Measurements from ENCODE around the gene SMIM13.

SMIM13 gene

DNA sequence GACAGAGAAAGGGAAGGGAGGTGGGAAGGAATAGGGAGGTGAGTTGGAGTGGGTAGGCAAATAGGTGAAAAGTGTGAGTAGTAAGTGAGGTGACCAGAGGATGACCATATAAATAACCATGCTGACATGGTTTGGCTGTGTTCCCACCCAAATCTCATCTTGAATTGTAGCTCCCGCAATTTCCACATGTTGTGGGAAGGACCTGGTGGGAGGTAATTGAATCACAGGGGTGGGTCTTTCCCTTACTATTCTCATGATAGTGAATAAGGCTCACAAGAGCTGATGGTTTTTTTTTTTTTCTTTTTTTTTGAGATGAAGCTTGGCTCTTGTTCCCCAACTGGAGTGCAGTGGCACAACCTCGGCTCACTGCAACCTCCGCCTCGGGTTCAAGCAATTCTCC, 21.5 kb upstream of the SMIM13 start:
- H3K4ac ChIP-seq (ENCODE audit: low read depth, low read length), result no peak overlapping the region
- no peak for DNase-seq
- no peaks in the 10 kb centered on the region for H3K79me2 ChIP-seq (ENCODE audit: control insufficient read depth, insufficient read depth, low read length)
- no peak overlapping the region for H2BK5ac ChIP-seq (ENCODE audit: low read length)
- no peaks in the 10 kb centered on the region for H3K27me3 ChIP-seq (ENCODE audit: insufficient read depth, low read length, poor library complexity)
- no peak overlapping the region for H3K56ac ChIP-seq (ENCODE audit: low read length)
- no peaks in the 10 kb centered on the region for H3K36me3 ChIP-seq (ENCODE audit: control insufficient read depth, insufficient read depth, low read length)
- H3K4me2 ChIP-seq (ENCODE audit: low read length), result no peak overlapping the region
- no peak overlapping the region for H3K18ac ChIP-seq (ENCODE audit: low read length)
- no peaks in the 10 kb centered on the region for H3K4me1 ChIP-seq (ENCODE audit: control insufficient read depth, low read depth, low read length)
- H2BK120ac ChIP-seq (ENCODE audit: low read depth, low read length), result no peak overlapping the region
- WGBS (ENCODE audit: extremely low coverage, insufficient coverage, low lambda C conversion rate), result no CpG with 5 or more reads among the region's 4 CpGs
- H4K5ac ChIP-seq (ENCODE audit: low read length), result no peak overlapping the region
- H2BK15ac ChIP-seq (replicated peaks; ENCODE audit: low read depth), result no peak overlapping the region
- no peaks in the 10 kb centered on the region for H3K79me1 ChIP-seq (ENCODE audit: low read length)
- no peak overlapping the region for H3K9ac ChIP-seq (ENCODE audit: low read length)
- no peak overlapping the region for H4K8ac ChIP-seq (ENCODE audit: low read depth, low read length)
- H3K27ac ChIP-seq (ENCODE audit: low read depth, low read length), result no peak overlapping the region
- H3K23ac ChIP-seq (ENCODE audit: low read length), result no peak overlapping the region
- H3K4me3 ChIP-seq (ENCODE audit: low read length), result no peak overlapping the region
- H2AK5ac ChIP-seq (ENCODE audit: low read length), result no peak overlapping the region

DNA sequence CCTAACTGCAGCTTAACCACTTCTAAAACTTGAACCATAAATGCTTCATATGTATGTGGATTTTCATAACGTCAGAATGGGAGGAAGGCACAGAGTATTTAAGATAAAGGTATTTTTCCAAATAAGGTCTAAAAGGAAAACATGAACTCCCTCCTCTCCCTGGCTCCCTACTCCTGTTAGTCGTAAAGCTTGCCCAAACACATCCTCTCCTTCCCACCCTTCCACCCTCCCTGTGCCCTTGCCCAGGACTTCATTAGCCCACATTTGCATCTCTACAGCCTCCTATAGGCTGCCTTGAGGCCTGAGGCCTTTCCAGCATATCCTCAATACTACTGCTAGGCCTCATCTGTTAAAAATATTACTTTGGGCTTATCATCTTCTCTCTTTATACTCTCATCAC, 17.1 kb upstream of the SMIM13 start:
- DNase-seq, result no peak
- Histone ChIP-seq H3K27ac (ENCODE audit: low read depth, low read length) (no peak overlapping the region), H3K4me2 (ENCODE audit: low read length) (no peak overlapping the region), H3K4me3 (ENCODE audit: low read length) (no peak overlapping the region), H3K27me3 (ENCODE audit: insufficient read depth, low read length, poor library complexity) (no peaks in the 10 kb centered on the region), H4K8ac (ENCODE audit: low read depth, low read length) (no peak overlapping the region), H3K9ac (ENCODE audit: low read length) (no peak overlapping the region), H3K18ac (ENCODE audit: low read length) (no peak overlapping the region), H3K36me3 (ENCODE audit: control insufficient read depth, insufficient read depth, low read length) (no peaks in the 10 kb centered on the region), H3K4me1 (ENCODE audit: control insufficient read depth, low read depth, low read length) (no peaks in the 10 kb centered on the region), H3K79me1 (ENCODE audit: low read length) (no peaks in the 10 kb centered on the region), H2BK120ac (ENCODE audit: low read depth, low read length) (no peak overlapping the region), H3K4ac (ENCODE audit: low read depth, low read length) (no peak overlapping the region), H2BK5ac (ENCODE audit: low read length) (no peak overlapping the region), H4K5ac (ENCODE audit: low read length) (no peak overlapping the region), H3K23ac (ENCODE audit: low read length) (no peak overlapping the region), H3K56ac (ENCODE audit: low read length) (no peak overlapping the region), H3K79me2 (ENCODE audit: control insufficient read depth, insufficient read depth, low read length) (no peaks in the 10 kb centered on the region), H2AK5ac (ENCODE audit: low read length) (no peak overlapping the region), H2BK15ac (replicated peaks; ENCODE audit: low read depth) (no peak overlapping the region)
- no CpG with 5 or more reads among the region's 2 CpGs for WGBS (ENCODE audit: extremely low coverage, insufficient coverage, low lambda C conversion rate)

DNA sequence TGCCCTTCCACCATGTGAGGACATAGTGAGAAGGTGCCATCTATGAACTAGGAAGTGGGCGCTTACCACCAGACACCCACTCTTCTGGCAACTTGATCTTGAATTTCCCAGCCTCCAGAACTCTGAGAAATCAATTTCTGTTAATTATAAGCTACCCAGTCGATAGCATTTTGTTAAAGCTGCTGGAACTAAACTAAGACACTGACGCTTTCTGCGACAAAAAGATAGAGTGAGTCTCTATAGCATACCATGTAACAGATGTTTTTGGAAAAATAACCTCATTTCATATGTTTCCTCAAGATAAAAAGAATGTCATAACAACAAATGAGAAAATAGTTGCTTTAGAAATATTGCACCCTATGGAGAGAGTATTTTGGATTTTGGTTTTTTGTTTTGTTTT, 15.4 kb upstream of the SMIM13 start:
- Histone ChIP-seq H4K5ac (ENCODE audit: low read length) (no peak overlapping the region), H3K4ac (ENCODE audit: low read depth, low read length) (no peak overlapping the region), H3K79me1 (ENCODE audit: low read length) (no peaks in the 10 kb centered on the region), H3K23ac (ENCODE audit: low read length) (no peak overlapping the region), H3K27ac (ENCODE audit: low read depth, low read length) (no peak overlapping the region), H3K9ac (ENCODE audit: low read length) (no peak overlapping the region), H3K4me1 (ENCODE audit: control insufficient read depth, low read depth, low read length) (no peaks in the 10 kb centered on the region), H3K36me3 (ENCODE audit: control insufficient read depth, insufficient read depth, low read length) (no peaks in the 10 kb centered on the region), H3K27me3 (ENCODE audit: insufficient read depth, low read length, poor library complexity) (no peaks in the 10 kb centered on the region), H3K18ac (ENCODE audit: low read length) (no peak overlapping the region), H3K79me2 (ENCODE audit: control insufficient read depth, insufficient read depth, low read length) (no peaks in the 10 kb centered on the region), H2BK120ac (ENCODE audit: low read depth, low read length) (no peak overlapping the region), H3K4me3 (ENCODE audit: low read length) (no peak overlapping the region), H3K56ac (ENCODE audit: low read length) (no peak overlapping the region), H2BK15ac (replicated peaks; ENCODE audit: low read depth) (no peak overlapping the region), H2AK5ac (ENCODE audit: low read length) (no peak overlapping the region), H2BK5ac (ENCODE audit: low read length) (no peak overlapping the region), H3K4me2 (ENCODE audit: low read length) (no peak overlapping the region), H4K8ac (ENCODE audit: low read depth, low read length) (no peak overlapping the region)
- WGBS (ENCODE audit: extremely low coverage, insufficient coverage, low lambda C conversion rate), result no CpG with 5 or more reads among the region's 4 CpGs
- DNase-seq, result no peak

DNA sequence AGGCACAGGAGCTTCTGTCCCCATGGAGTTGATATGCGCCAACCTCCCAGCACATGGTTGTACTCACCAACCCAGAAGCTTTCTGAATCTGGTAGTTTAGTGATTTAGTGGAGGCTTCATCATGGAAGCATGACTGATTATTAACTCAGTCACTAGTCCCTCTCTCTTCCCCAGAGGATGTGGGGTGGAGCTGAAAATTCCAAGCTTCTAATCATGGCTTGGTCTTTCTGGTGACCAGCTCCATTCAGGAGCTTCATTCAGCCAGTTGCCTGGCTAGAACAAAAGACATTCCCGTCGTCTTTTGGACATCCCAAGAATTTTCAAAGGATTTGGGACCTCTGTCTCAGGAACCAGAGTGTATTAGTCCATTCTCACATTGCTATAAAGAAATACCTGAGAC, 13.3 kb upstream of the SMIM13 start:
- Histone ChIP-seq H2BK15ac (replicated peaks; ENCODE audit: low read depth) (no peak overlapping the region), H3K56ac (ENCODE audit: low read length) (no peak overlapping the region), H2AK5ac (ENCODE audit: low read length) (no peak overlapping the region), H3K36me3 (ENCODE audit: control insufficient read depth, insufficient read depth, low read length) (no peaks in the 10 kb centered on the region), H4K8ac (ENCODE audit: low read depth, low read length) (peak overlapping the region; percentile 40), H3K23ac (ENCODE audit: low read length) (no peak overlapping the region), H3K9ac (ENCODE audit: low read length) (no peak overlapping the region), H3K27me3 (ENCODE audit: insufficient read depth, low read length, poor library complexity) (no peaks in the 10 kb centered on the region), H3K79me1 (ENCODE audit: low read length) (no peaks in the 10 kb centered on the region), H3K4ac (ENCODE audit: low read depth, low read length) (no peak overlapping the region), H2BK120ac (ENCODE audit: low read depth, low read length) (no peak overlapping the region), H3K79me2 (ENCODE audit: control insufficient read depth, insufficient read depth, low read length) (no peaks in the 10 kb centered on the region), H3K4me1 (ENCODE audit: control insufficient read depth, low read depth, low read length) (no peaks in the 10 kb centered on the region), H3K4me3 (ENCODE audit: low read length) (no peak overlapping the region), H3K18ac (ENCODE audit: low read length) (no peak overlapping the region), H3K4me2 (ENCODE audit: low read length) (no peak overlapping the region), H4K5ac (ENCODE audit: low read length) (no peak overlapping the region), H2BK5ac (ENCODE audit: low read length) (no peak overlapping the region), H3K27ac (ENCODE audit: low read depth, low read length) (no peak overlapping the region)
- WGBS (ENCODE audit: extremely low coverage, insufficient coverage, low lambda C conversion rate), result no CpG with 5 or more reads among the region's 3 CpGs
- no peak for DNase-seq

DNA sequence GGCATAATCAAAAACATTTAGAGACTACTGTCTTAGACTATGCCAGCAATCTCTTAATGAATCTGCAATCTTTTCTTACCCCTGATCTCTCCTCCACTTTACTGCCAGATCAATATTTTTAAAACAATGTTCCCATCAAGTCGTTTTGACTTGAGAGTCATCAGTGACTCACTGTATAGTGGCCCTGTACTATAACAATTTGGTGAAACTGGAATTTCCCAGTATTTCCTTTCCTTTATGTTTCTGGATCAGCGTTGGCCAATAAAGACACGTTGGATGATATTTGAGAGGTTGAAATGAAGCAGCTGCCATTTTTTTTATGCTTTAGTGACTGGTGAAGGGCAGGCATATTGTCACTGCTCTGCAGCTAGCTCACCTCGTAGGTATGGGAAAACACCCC, 10.1 kb upstream of the SMIM13 start:
- Histone ChIP-seq H3K79me2 (ENCODE audit: control insufficient read depth, insufficient read depth, low read length) (no peaks in the 10 kb centered on the region), H3K4me2 (ENCODE audit: low read length) (no peak overlapping the region), H3K4ac (ENCODE audit: low read depth, low read length) (no peak overlapping the region), H4K8ac (ENCODE audit: low read depth, low read length) (no peak overlapping the region), H2BK15ac (replicated peaks; ENCODE audit: low read depth) (no peak overlapping the region), H3K79me1 (ENCODE audit: low read length) (no peaks in the 10 kb centered on the region), H3K27me3 (ENCODE audit: insufficient read depth, low read length, poor library complexity) (no peaks in the 10 kb centered on the region), H3K18ac (ENCODE audit: low read length) (no peak overlapping the region), H3K4me1 (ENCODE audit: control insufficient read depth, low read depth, low read length) (no peaks in the 10 kb centered on the region), H3K23ac (ENCODE audit: low read length) (no peak overlapping the region), H2BK120ac (ENCODE audit: low read depth, low read length) (no peak overlapping the region), H2AK5ac (ENCODE audit: low read length) (no peak overlapping the region), H3K9ac (ENCODE audit: low read length) (no peak overlapping the region), H3K56ac (ENCODE audit: low read length) (no peak overlapping the region), H4K5ac (ENCODE audit: low read length) (no peak overlapping the region), H3K27ac (ENCODE audit: low read depth, low read length) (no peak overlapping the region), H3K4me3 (ENCODE audit: low read length) (no peak overlapping the region), H3K36me3 (ENCODE audit: control insufficient read depth, insufficient read depth, low read length) (no peaks in the 10 kb centered on the region), H2BK5ac (ENCODE audit: low read length) (no peak overlapping the region)
- no CpG with 5 or more reads among the region's 4 CpGs for WGBS (ENCODE audit: extremely low coverage, insufficient coverage, low lambda C conversion rate)
- DNase-seq, result no peak

DNA sequence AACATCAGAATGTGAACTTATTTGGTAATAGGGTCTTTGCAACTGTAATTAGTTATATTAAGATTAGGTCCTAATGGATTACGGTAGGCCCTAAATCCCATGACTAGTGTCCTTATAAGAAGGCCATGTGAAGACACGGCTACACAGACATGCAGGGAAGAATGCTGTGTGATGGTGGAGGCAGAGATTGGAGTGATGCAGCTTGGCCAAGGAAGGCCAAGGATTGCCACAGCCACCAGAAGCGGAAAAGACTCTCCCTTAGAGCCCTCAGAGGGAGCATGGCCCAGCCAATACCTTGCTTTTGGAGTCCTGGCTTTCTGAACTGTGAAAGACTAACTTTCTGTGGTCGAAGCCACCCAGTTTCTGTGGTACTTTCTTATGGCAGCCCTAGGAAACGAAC, 9.7 kb upstream of the SMIM13 start:
- Histone ChIP-seq H3K27me3 (ENCODE audit: insufficient read depth, low read length, poor library complexity) (no peaks in the 10 kb centered on the region), H3K4ac (ENCODE audit: low read depth, low read length) (no peak overlapping the region), H3K9ac (ENCODE audit: low read length) (no peak overlapping the region), H3K36me3 (ENCODE audit: control insufficient read depth, insufficient read depth, low read length) (no peaks in the 10 kb centered on the region), H3K23ac (ENCODE audit: low read length) (no peak overlapping the region), H3K18ac (ENCODE audit: low read length) (no peak overlapping the region), H3K27ac (ENCODE audit: low read depth, low read length) (no peak overlapping the region), H2BK5ac (ENCODE audit: low read length) (no peak overlapping the region), H4K8ac (ENCODE audit: low read depth, low read length) (no peak overlapping the region), H3K79me2 (ENCODE audit: control insufficient read depth, insufficient read depth, low read length) (no peaks in the 10 kb centered on the region), H2BK120ac (ENCODE audit: low read depth, low read length) (no peak overlapping the region), H3K4me3 (ENCODE audit: low read length) (no peak overlapping the region), H2BK15ac (replicated peaks; ENCODE audit: low read depth) (no peak overlapping the region), H3K4me2 (ENCODE audit: low read length) (no peak overlapping the region), H2AK5ac (ENCODE audit: low read length) (no peak overlapping the region), H3K4me1 (ENCODE audit: control insufficient read depth, low read depth, low read length) (no peaks in the 10 kb centered on the region), H3K79me1 (ENCODE audit: low read length) (no peaks in the 10 kb centered on the region), H4K5ac (ENCODE audit: low read length) (no peak overlapping the region), H3K56ac (ENCODE audit: low read length) (no peak overlapping the region)
- WGBS (ENCODE audit: extremely low coverage, insufficient coverage, low lambda C conversion rate), result no CpG with 5 or more reads among the region's 5 CpGs
- no peak for DNase-seq
